BLaER1 treated with 17β-estradiol and CSF1 and Interleukin-3, amounts not matched to agents 10 nM and 100 nM (cell line): Measurements from ENCODE around the gene SLC35F5.

Source experiments
- H3K27ac ChIP-seq, 11 experiments: shearing (Covaris generic); formaldehyde crosslinking; 2 replicates each; pipeline ENCODE4 v1.8.1; 2022
- H3K27me3 ChIP-seq, 11 experiments: shearing (Covaris generic); formaldehyde crosslinking; 2 replicates each; pipeline ENCODE4 v1.8.1; 2022
- H3K36me3 ChIP-seq, 11 experiments: shearing (Covaris generic); formaldehyde crosslinking; 2 replicates each; pipeline ENCODE4 v1.8.1; 2022
- H3K4me1 ChIP-seq, 10 experiments: shearing (Covaris generic); formaldehyde crosslinking; 2 replicates each; pipeline ENCODE4 v1.8.1; 2022
- H3K4me2 ChIP-seq, 11 experiments: shearing (Covaris generic); formaldehyde crosslinking; 2 replicates each; pipeline ENCODE4 v1.8.1; 2022
- H3K4me3 ChIP-seq, 10 experiments: shearing (Covaris generic); formaldehyde crosslinking; 2 replicates each; pipeline ENCODE4 v1.8.1; 2022
- H3K9ac ChIP-seq, 11 experiments: shearing (Covaris generic); formaldehyde crosslinking; 2 replicates each; pipeline ENCODE4 v1.8.1; 2022
- H3K9me3 ChIP-seq, 11 experiments: shearing (Covaris generic); formaldehyde crosslinking; replicated peaks in 1 of 11; 2 replicates each; pipeline ENCODE4 v1.8.1; 2022
- H4K20me1 ChIP-seq, 11 experiments: shearing (Covaris generic); formaldehyde crosslinking; 2 replicates each; pipeline ENCODE4 v1.8.1; 2022
- Cebpa-rat ChIP-seq, 11 experiments: shearing (Covaris generic); IDR thresholded peaks; 2 replicates each; pipeline ENCODE4 v1.8.1; 2022

Gene SLC35F5, protein sequence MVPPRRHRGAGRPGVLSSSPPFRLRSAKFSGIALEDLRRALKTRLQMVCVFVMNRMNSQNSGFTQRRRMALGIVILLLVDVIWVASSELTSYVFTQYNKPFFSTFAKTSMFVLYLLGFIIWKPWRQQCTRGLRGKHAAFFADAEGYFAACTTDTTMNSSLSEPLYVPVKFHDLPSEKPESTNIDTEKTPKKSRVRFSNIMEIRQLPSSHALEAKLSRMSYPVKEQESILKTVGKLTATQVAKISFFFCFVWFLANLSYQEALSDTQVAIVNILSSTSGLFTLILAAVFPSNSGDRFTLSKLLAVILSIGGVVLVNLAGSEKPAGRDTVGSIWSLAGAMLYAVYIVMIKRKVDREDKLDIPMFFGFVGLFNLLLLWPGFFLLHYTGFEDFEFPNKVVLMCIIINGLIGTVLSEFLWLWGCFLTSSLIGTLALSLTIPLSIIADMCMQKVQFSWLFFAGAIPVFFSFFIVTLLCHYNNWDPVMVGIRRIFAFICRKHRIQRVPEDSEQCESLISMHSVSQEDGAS

DNA sequence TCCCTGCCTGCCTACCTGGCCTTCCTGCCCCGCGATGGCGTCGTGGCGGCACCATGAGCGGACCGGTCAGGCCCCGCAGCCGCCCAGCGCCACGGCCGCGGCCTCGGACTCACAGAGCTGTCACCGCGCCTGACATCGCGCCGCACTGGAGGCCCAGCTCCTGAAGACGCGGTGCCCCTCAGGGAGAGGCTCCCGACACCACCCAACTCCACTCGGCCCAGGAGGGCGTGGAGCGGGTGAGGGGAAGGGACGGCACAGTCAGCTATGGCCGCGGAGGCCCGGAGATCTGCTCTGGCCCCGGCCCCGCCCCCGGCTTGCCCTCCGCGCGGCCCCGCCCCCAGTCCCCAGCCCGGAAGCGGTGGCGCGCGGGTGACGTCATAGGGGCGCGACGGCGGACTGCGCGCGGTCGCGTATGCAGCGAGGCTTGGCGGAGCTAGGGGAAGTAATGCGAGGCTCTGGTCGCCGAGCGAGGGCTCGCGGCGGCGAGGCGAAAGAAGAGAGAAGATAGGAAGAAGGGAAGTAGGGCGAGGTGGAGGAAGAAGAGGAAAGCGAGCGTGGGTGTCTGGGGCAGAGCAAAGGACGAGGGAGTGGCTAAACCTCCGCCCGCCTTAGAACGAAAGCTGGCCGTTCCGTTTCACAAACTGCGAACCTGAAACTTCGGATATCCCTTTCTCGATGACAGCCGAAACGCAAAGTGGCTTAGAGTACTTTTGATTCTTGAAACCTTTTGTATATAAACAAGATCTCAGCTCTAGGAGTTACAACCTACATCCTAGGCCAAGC, at the start of gene SLC35F5:
TSS of gene SLC35F5 (minus strand) at position 288 of the 783 bp plus-strand sequence. CDS start at position 55, 233 bp downstream.
- Histone ChIP-seq H3K4me2 (peak within 1 kb of the TSS; percentile 78 to 95 (median 89)), H3K4me3 (peak within 1 kb of the TSS; percentile 87 to 100 (median 97)), H3K9ac (peak within 1 kb of the TSS; percentile 92 to 98 (median 95)), H3K27ac (peak within 1 kb of the TSS; percentile 80 to 95 (median 91)), H3K9me3 (no peaks in the 10 kb centered on the region), H3K36me3 (peaks cover 14 to 28% (median 22%) of the 10 kb centered on the region in 11 experiments; a peak in 21 of 22 replicates), H4K20me1 (peaks cover 0 to 33% (median 11%) of the 10 kb centered on the region in 11 experiments; a peak in 11 of 22 replicates), H3K27me3 (no peaks in the 10 kb centered on the region), H3K4me1 (peaks cover 26 to 43% (median 40%) of the 10 kb centered on the region in 10 experiments)
- TF ChIP-seq Cebpa-rat (IDR thresholded peaks at IDR 0.05), result no peak

- peaks cover 0 to 18% (median 3%) of the 10 kb centered on the region in 10 experiments; a peak in 10 of 20 replicates for H3K4me1 ChIP-seq
- H4K20me1 ChIP-seq, result no peaks in the 10 kb centered on the region
- H3K27ac ChIP-seq, result no peak overlapping the region
- no peaks in the 10 kb centered on the region for H3K27me3 ChIP-seq
- no peak for TF ChIP-seq Cebpa-rat (IDR thresholded peaks at IDR 0.05)
- no peaks in the 10 kb centered on the region for H3K36me3 ChIP-seq
- H3K4me2 ChIP-seq, result peak overlapping the region in 5 of 11 experiments; percentile 9 to 53 (median 44); a peak in 6 of 22 replicates
- no peaks in the 10 kb centered on the region for H3K9me3 ChIP-seq
- no peak overlapping the region for H3K4me3 ChIP-seq
- no peak overlapping the region for H3K9ac ChIP-seq
These were observed 42.9 kb upstream of the SLC35F5 start for GRCh38 chr2:113799375-113799774.

DNA sequence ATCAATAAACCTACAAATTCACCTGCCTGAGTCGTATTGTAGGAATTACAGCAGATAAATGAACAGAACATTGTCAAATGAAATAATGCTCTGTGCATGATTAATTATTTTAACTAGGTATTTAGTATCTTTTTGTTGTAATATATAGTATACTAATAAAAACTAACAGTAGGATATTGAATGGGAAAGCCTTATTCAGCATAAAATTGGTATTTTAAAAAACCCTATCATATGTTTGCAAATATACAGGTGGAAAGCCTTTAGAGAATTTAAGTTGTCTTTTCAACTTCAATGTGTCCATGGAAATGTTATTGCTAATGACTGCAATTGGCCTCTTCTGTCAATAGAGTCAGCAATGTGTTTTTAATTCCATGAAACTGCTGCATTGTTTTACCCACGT, 40.8 kb upstream of the SLC35F5 start:
- Histone ChIP-seq H3K27me3 (no peaks in the 10 kb centered on the region), H3K9ac (no peak overlapping the region), H3K36me3 (no peaks in the 10 kb centered on the region), H4K20me1 (no peaks in the 10 kb centered on the region), H3K4me2 (no peak overlapping the region), H3K27ac (no peak overlapping the region), H3K4me3 (no peak overlapping the region), H3K9me3 (no peaks in the 10 kb centered on the region), H3K4me1 (peaks cover 3 to 24% (median 8%) of the 10 kb centered on the region in 10 experiments; a peak in 18 of 20 replicates)
- no peak for TF ChIP-seq Cebpa-rat (IDR thresholded peaks at IDR 0.05)

- no peaks in the 10 kb centered on the region for H3K27me3 ChIP-seq
- H3K4me1 ChIP-seq, result peaks cover 8 to 30% (median 14%) of the 10 kb centered on the region in 10 experiments; a peak in 19 of 20 replicates
- H3K4me3 ChIP-seq, result no peak overlapping the region
- H3K27ac ChIP-seq, result no peak overlapping the region
- no peaks in the 10 kb centered on the region for H3K36me3 ChIP-seq
- no peaks in the 10 kb centered on the region for H4K20me1 ChIP-seq
- TF ChIP-seq Cebpa-rat (IDR thresholded peaks at IDR 0.05), result no peak
- no peak overlapping the region for H3K4me2 ChIP-seq
- H3K9ac ChIP-seq, result no peak overlapping the region
- H3K9me3 ChIP-seq, result no peaks in the 10 kb centered on the region
These were observed 40.2 kb upstream of the SLC35F5 start for GRCh38 chr2:113796592-113797175.

- no peak overlapping the region for H3K27ac ChIP-seq
- peaks cover 17 to 42% (median 21%) of the 10 kb centered on the region in 10 experiments; a peak in 19 of 20 replicates for H3K4me1 ChIP-seq
- no peak overlapping the region for H3K4me3 ChIP-seq
- H3K27me3 ChIP-seq, result no peaks in the 10 kb centered on the region
- no peaks in the 10 kb centered on the region for H3K36me3 ChIP-seq
- H3K9ac ChIP-seq, result no peak overlapping the region
- H4K20me1 ChIP-seq, result no peaks in the 10 kb centered on the region
- H3K9me3 ChIP-seq, result no peaks in the 10 kb centered on the region
- H3K4me2 ChIP-seq, result no peak overlapping the region
- TF ChIP-seq Cebpa-rat (IDR thresholded peaks at IDR 0.05), result no peak
These were observed 39.0 kb upstream of the SLC35F5 start for GRCh38 chr2:113795405-113795920.

DNA sequence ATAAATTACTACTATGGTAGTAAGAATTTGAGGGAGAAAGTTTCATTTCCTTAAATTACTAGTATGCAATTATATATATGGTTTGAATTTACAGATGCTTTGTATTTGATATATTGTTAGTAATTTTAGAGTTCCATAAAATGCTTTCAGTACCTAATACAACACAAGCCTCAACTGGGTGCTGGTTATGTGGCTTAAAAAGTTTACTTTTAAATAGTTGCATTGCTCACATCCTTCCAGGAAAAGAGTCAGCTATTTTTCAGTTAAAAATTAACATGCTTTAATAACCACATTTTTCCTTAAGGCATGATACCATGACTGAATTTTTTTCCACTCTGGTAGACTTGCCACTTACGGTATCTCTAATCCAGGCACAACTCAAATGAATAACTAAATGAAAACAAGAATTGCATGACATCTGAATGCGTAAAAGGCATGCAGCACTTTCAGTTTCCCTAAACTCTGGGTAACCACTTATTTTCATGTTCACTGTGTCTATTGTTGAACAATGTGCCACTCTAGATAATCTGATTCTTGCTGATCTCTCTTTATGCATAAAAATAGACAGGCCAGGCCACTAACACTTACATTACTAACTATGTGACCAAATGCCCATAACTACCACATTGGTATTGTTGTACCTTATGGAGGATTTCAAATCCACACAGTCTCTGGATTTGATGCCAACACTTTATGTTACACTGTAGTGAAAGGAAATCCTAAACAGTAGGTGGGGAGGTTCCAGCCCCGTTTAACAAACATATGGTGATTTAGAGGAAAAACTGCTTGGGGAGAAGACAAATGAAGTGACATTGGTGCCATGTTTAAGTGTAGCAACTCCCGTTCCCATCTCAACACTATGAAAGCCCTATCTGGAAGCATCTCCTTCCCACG, 35.5 kb upstream of the SLC35F5 start:
- no peak for TF ChIP-seq Cebpa-rat (IDR thresholded peaks at IDR 0.05)
- peaks cover 0 to 14% (median 0%) of the 10 kb centered on the region in 11 experiments; a peak in 3 of 22 replicates for H3K9me3 ChIP-seq
- peak overlapping the region; percentile 28 to 85 (median 57) for H3K4me2 ChIP-seq
- no peaks in the 10 kb centered on the region for H4K20me1 ChIP-seq
- H3K27ac ChIP-seq, result peak overlapping the region in 2 of 11 experiments; percentile 8 to 42; a peak in 2 of 22 replicates
- no peaks in the 10 kb centered on the region for H3K27me3 ChIP-seq
- H3K4me1 ChIP-seq, result peaks cover 11 to 26% (median 21%) of the 10 kb centered on the region in 10 experiments; a peak in 19 of 20 replicates
- H3K9ac ChIP-seq, result peak overlapping the region in 1 of 11 experiments; percentile 31; a peak in 2 of 22 replicates
- H3K36me3 ChIP-seq, result no peaks in the 10 kb centered on the region
- peak overlapping the region in 2 of 10 experiments; percentile 17 to 28; a peak in 2 of 20 replicates for H3K4me3 ChIP-seq

DNA sequence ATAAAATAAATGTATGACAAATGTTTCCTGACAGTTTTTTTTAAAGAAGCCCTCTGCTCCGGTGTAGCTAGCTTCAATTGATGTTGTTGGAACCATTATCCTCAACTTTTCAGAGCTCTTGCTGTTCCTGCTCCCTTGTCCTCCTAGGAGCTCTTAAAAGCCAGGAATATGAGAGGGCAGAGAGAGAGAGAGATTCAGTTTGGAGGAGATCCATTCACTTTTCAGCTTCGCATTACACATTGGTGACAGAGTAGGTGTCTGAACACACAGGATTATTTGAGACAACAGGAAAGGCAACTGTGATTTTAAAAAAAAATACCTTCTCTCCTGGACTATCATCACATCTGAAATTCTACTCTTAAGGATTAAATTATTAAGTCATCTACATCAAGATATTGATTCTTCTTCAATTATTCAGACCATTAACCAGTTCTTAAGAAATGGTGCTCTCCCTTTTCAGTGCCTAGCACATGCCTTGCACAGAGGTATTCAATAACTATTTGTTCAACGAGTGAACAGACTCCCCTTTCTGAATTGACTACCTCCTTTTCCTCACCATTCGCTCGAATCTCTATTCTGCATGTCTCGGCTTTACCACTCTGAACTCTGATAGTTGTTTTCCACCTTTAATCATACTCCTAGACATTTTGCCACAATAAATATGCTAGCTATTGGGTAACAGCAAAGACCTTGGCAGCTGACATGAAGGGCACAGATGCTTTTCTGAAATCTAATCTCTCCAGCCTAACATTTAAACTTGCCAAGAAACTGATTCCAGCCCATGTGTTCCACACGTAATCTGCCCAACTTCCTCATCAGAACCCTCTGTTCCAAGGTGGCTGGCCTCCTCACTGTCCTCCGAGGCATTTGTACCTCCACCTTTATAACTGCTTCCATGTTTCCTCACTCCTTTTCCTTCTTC, 28.6 kb upstream of the SLC35F5 start:
- no peaks in the 10 kb centered on the region for H3K27me3 ChIP-seq
- H4K20me1 ChIP-seq, result no peaks in the 10 kb centered on the region
- H3K4me2 ChIP-seq, result no peak overlapping the region
- H3K9me3 ChIP-seq, result peaks cover 0 to 14% (median 0%) of the 10 kb centered on the region in 11 experiments; a peak in 3 of 22 replicates
- H3K9ac ChIP-seq, result no peak overlapping the region
- H3K4me1 ChIP-seq, result peaks cover 0 to 9% (median 0%) of the 10 kb centered on the region in 10 experiments; a peak in 2 of 20 replicates
- no peaks in the 10 kb centered on the region for H3K36me3 ChIP-seq
- TF ChIP-seq Cebpa-rat (IDR thresholded peaks at IDR 0.05), result no peak
- no peak overlapping the region for H3K27ac ChIP-seq
- no peak overlapping the region for H3K4me3 ChIP-seq
